GM18868 (cell line): ENCODE data around the gene ZIM2.

ENCODE experiments used
- ATAC-seq: cut with Tn5 transposase; IDR thresholded peaks from one replicate; pipeline ENCODE4 v1.9.1; 2021; ENCODE audit warnings: mild to moderate bottlenecking, moderate library complexity; ENCODE audit not compliant: unreplicated experiment

ZIM2 gene

DNA sequence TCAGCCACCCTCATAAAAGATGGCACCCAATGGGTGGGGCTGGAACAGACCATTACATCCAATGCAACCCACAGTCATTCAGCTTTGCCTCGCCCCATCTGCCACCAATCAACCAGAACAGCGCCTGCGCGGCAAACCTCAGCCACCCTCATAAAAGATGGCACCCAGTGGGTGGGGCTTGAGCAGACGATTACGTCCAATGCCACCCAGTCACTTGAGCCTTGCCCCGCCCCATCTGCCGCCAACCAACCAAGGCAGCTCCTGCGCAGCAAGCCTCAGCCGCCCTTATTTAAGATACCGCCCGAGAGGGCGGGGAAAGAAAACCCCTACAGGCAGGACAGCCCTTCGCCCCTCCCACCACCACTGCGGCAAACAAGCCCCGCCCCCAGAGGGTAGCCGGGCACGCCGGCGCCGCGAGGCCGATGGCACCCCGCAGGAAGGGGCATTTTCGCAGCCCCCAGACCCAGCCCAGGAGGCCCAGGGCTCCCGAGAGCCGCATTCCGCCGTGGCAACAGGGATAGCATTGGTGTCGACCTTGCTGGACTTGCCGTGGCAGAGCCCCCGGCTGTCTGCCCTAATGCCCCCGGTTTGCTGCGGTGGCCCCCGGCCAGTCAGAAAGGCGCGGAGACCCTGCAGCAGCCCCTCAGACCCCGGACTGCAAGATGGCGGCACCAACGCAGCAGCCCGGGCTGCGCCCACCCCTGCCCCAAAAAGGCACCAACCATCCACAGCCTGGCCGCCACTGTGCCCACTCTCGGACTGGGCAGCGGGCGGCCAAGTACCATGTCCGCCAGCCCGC lies 675 bp downstream of the ZIM2 start:
- no peak for ATAC-seq

DNA sequence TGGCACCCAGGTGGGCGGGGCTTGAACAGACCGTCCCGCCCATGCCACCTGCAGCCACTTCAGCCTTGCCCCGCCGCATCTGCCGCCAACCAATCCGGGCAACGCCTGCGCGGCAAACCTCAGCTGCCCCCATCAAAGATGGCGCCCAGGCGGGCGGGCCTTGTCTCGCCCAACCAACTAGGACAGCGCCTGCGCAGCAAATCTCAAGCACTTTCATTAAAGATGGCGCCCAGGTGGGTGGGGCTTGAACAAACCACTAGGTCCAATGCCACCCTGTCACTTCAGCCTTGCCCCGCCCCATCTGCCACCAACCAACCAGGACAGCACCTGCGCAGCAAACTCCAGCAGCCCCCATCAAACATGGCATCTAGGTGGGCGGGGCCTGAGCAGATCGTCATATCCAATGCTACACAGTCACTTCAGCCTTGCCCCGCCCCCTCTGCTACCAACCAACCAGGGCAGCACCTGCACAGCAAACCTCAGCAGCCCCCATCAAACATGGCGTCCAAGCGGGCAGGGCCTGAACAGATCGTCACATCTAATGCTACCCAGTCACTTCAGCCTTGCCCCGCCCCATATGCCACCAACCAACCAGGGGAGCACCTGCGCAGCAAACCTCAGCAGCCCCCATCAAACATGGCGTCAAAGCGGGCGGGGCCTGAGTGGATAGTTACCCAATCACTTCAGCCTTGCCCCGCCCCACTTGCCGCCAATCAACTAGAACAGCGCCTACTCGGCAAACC lies 1.4 kb downstream of the ZIM2 start:
- no peak for ATAC-seq

GRCh38 chr19:56838024-56838908 lies 2.3 kb downstream of the ZIM2 start:
- ATAC-seq: no peak

GRCh38 chr19:56837492-56838023 lies 3.0 kb downstream of the ZIM2 start:
- no peak for ATAC-seq

DNA sequence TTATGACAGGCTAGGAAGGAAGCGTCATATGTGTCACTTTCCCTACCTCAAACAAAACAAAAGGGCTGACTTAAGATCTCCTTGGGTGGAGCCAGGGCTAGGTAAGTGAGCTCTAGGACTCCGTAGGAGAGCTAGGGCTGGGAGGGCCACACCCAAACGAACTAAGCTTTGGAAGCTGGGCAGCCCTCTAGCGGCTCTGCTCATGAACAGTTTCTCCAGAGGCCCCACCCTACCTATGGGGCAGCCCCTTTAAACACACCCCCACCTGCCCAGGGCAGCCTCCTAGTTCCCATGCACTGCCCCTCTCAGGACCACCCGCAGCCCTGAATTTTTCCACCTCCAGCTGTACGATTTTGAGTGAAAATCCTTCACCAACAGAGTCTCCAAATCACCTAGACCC lies 3.5 kb downstream of the ZIM2 start:
- ATAC-seq: no peak

GRCh38 chr19:56836059-56836458 lies 4.5 kb downstream of the ZIM2 start:
- no peak for ATAC-seq

- no peak for ATAC-seq
Measured at GRCh38 chr19:56835401-56835800, 5.1 kb downstream of the ZIM2 start.

DNA sequence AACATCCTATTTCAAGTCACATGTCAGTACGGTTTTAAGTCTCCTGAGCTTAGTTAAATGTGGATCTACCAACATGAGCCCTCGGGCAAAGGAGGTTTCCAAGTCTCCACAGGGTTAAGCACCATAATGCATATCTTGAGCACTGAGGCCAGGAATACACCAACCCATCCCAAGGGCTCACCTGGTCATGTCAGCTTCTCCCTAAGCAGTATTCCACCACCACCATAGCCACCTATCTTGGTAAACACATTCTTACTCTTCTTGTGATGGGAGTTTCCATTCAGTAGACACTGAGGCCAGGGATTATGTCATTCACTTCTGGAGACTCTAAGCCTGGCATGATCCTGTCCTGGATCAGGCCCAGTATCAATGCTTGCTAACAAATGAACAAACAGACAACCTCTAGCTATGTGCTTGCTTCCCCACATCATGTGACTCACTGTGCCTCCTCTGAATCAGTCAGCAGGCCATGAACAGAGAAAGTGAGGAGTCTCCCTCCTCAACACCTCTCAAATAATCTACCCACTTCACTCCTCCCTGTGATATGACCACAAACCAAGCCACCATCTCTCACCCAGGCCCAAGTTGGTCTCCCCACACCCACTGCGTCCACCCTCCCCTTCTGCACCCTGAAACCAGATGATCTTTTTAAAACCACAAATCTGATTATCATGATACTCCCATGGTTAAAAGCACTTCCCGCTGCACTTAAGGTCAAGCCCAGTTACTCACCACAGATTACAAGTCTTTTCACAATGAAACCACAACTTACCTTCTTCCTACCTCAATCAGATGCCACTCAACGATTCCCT lies 5.8 kb downstream of the ZIM2 start:
- no peak for ATAC-seq

DNA sequence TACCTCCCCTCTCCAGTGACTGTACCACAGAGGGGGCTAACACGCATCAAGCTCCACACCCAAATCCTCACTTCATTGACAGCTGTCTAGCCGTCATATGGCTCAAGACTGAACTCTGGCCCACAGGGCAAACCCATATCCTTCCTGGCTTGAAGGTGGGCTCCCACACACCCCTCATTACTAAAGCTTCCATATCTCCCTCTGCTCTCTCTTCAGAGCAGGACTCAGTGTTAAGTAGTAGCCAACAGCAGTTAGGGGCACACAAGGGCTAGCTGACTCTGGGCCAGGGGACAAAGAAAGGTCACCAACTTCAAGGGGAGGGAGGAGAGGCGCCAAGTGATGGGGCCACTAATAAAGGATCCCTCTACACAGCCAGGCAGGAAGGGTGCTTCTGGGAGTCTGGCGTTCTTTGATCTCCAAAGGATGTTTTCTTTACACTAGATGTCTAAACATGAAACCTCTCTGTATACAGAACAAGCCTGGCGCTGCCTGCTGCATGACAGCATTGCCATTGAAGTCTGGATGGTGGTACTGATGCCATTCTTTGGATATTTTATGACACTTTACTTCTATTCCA lies 8.1 kb downstream of the ZIM2 start:
- no peak for ATAC-seq

GRCh38 chr19:56831255-56831654 lies 9.3 kb downstream of the ZIM2 start:
- no peak for ATAC-seq

DNA sequence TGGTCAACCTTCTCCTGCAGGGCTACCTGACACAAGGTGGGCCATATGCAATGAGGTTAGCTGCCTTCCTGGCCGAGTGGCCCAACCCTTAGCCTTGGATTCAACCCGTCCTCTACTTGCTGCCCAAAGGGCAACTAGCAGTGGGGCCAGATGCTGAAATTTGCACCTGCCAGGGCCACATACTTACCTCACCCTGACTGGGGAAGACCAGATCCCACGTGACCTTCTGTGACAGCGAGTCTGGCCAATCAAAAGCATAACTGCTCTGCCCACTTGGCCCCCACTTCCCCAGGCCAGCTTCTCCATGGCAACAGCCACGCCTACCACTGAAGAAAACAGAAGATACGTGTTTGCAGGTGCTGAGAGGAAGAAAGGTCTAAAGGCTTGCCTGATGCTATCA lies 10.9 kb downstream of the ZIM2 start:
- ATAC-seq: no peak

DNA sequence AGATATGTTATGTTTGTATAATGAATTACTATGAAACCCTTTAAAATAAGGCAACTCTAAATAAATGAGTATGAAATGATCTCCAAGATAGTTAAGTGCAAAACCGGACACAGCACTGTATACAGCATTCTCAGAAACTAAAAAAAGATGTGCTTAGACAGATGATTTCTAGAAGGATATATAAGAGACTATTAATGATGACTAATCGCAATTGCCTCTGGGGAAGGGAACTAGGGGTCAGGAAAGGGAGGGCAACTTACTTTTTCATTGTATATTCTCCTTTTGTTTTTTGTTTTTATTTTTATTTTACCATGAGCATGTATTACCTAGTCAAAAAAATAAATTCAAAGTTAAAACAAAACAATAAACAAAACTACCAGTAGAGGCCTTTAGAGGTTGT lies 12.8 kb downstream of the ZIM2 start:
- no peak for ATAC-seq

DNA sequence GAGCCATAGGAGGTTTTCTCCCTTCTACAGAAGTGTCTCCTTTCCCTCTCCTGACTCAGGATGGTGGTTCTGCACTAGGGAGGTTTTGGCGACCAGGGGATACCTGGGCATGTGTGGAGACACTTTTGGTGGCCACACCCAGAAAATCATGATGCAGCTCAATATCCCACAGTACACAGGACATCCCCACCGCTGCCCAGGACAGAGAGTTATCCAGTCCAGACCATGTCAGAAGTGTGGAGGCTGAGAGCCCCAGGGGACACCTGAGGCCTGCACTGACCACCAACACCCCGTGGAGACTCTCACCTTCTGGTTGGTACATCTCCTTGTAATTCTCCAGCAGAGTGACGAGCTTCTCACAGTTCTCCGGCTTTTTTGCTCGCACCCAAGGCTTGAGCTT lies 16.6 kb downstream of the ZIM2 start:
- no peak for ATAC-seq

GRCh38 chr19:56823417-56823816 lies 17.1 kb downstream of the ZIM2 start:
- ATAC-seq: no peak

DNA sequence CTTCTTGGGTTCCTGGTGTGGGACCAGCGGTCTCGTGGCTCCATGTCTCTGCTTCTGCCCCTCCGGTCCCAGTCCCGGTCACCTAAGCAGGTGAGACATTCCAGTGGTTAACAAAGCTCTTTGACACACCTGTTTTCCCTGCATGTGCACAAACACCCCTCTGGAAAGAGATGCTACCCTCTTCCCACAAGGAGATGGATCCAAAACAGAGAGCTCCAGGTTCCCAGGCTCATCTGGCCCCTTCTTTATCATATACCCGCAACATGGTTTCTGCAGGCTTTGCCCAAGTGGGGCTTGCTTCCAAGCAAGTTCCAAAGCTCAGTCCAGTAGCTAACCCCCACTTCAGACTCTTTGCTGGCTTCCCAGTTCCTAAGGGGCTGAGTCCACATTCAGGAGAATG lies 17.8 kb downstream of the ZIM2 start:
- ATAC-seq: no peak

DNA sequence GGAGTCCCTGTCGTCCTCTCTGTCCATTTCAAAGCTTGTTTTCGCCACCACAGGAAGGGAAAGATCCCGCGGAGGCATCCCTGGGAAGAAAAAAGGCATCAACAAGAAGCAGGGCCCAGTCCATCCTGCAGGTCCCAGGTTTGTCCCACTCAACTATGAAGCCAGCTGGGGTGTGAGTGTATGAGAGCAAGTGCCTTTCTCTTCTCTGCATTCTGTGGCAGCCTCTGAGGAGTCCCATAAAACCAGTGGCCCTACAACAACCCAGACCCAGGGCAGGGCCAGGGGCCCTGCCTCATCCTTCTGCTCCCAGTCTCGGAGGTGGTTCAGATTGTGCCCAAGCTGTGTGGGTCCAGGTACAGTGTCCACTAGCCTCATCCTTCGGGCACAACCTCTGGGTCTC lies 18.9 kb downstream of the ZIM2 start:
- no peak for ATAC-seq

GRCh38 chr19:56821209-56821608 lies 19.3 kb downstream of the ZIM2 start:
- no peak for ATAC-seq

GRCh38 chr19:56819166-56819565 lies 21.4 kb downstream of the ZIM2 start:
- no peak for ATAC-seq

- no peak for ATAC-seq
Measured at GRCh38 chr19:56814656-56815055, 25.9 kb downstream of the ZIM2 start.

DNA sequence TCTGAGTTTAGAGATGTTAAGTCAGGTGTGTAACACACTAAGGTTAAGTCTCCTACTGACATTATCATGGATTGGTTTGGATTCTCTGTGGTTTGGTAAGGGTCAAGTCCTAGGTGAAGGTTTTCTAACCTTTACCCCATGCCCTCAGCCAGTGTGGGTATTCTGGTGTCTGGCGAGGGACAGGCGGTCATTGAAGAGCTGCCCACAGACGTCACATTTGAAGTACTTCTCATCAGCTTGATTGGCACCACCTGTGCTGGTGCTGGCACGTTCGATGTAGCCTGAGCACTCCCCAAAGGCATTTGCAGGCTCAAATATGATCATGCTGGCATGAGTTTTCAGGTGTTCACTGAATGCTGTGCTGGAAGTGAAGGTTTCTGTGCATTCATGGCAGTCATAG lies 27.0 kb downstream of the ZIM2 start:
- ATAC-seq: no peak
